ENCODE results near the gene GRM8.
A peak's percentile ranks its signal among the peaks of the same experiment; 100 is the strongest.

Gene GRM8

DNA sequence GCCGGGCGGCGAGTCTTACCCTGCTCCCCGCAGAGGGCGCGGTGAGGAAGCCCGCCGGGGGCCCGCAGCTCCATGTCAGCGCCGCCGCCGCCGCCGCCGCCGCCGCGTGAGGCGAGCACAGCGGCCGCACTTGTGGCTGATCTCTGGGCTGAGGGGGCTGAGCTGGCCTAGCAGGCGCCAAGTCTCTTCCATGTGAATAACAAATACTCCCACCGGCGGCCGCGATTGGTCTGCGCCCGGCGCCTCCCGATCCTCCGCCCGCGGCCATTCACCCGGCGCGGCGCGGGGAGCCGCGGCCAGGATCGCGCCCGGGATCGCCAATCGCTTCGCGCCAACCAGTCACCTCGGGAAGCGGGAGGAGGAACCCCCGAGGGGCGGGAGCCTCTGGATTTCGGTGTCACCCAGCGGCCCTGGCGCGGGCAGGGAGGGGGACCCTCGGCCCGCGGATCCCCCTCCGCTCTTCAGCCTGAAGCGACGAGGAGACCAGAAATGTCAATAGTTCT, at the start of gene GRM8:
GRM8 (minus strand) TSS at position 164 of the 503 bp plus-strand sequence.
- no peaks in the 10 kb centered on the region for H3K9me2 ChIP-seq (ENCODE audit: low read depth, low read length)
- peak within 1 kb of the TSS; percentile 25; the same call in 1 of the 2 replicates for H3K9ac ChIP-seq (ENCODE audit: low read length)
- no peaks in the 10 kb centered on the region for H3K79me2 ChIP-seq (ENCODE audit: insufficient read depth, low read length)
- no peaks in the 10 kb centered on the region for H3K4me1 ChIP-seq (ENCODE audit: insufficient read depth, low read length, severe bottlenecking)
- H3K9me3 ChIP-seq (ENCODE audit: low read length): no peaks in the 10 kb centered on the region
- H3K27me3 ChIP-seq (ENCODE audit: insufficient read depth, low read length): no peaks in the 10 kb centered on the region; the same call in 1 of the 2 replicates
- no peaks in the 10 kb centered on the region for H3F3A ChIP-seq (ENCODE audit: insufficient read depth, low read length)
- H4K20me1 ChIP-seq (ENCODE audit: insufficient read depth, low read length): no peaks in the 10 kb centered on the region
- H3K27ac ChIP-seq (ENCODE audit: low read depth, low read length, poor library complexity, severe bottlenecking): no peak within 1 kb of the TSS
- peak within 1 kb of the TSS; percentile 63 for H3K4me2 ChIP-seq (ENCODE audit: low read length)
- H3K36me3 ChIP-seq (ENCODE audit: insufficient read depth, low read length): no peaks in the 10 kb centered on the region
- TF ChIP-seq EZH2 (IDR thresholded peaks at IDR 0.05; ENCODE audit: borderline replicate concordance, low read length): no peak
- TF ChIP-seq, protein P1, sequence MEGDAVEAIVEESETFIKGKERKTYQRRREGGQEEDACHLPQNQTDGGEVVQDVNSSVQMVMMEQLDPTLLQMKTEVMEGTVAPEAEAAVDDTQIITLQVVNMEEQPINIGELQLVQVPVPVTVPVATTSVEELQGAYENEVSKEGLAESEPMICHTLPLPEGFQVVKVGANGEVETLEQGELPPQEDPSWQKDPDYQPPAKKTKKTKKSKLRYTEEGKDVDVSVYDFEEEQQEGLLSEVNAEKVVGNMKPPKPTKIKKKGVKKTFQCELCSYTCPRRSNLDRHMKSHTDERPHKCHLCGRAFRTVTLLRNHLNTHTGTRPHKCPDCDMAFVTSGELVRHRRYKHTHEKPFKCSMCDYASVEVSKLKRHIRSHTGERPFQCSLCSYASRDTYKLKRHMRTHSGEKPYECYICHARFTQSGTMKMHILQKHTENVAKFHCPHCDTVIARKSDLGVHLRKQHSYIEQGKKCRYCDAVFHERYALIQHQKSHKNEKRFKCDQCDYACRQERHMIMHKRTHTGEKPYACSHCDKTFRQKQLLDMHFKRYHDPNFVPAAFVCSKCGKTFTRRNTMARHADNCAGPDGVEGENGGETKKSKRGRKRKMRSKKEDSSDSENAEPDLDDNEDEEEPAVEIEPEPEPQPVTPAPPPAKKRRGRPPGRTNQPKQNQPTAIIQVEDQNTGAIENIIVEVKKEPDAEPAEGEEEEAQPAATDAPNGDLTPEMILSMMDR (IDR thresholded peaks at IDR 0.05; ENCODE audit: low read length): no peak
- peak within 1 kb of the TSS; percentile 59 for H3K4me3 ChIP-seq (ENCODE audit: low read depth, low read length, poor library complexity, severe bottlenecking)
- H2AFZ ChIP-seq (ENCODE audit: low read length): 0 out of 2 replicates have a peak within 1 kb of the TSS, but pooled peaks have one; percentile 1

DNA sequence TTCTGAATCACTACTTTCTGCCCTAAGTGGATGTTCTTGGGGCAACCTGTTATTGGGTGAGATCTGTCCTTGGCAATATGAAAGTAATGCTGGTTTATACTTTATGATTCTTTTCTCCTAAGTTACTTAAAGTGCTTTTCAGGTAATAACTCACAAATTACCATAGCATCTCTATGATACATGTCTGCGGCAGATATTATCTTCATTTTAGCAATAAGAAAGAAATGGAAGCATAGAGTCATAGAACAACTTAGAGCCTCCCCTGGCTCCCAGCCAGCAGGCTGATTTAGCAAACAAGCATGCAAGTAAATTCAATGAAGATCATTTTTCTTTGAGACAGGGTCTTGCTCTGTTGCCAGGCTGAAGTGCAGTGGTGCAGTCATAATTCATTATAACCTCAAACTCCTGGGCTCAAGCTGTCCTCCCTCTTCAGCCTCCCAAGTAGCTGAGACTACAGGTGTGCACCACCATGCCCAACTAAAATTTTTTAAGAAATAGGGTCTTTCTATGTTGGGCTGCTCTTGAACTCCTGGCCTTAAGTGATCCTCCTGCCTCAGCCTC, 38.1 kb upstream of the GRM8 start:
- no peaks in the 10 kb centered on the region for H3K9me3 ChIP-seq (ENCODE audit: low read length)
- H3K4me1 ChIP-seq (ENCODE audit: insufficient read depth, low read length, severe bottlenecking): no peaks in the 10 kb centered on the region
- no peaks in the 10 kb centered on the region for H3F3A ChIP-seq (ENCODE audit: insufficient read depth, low read length)
- H3K4me2 ChIP-seq (ENCODE audit: low read length): no peak overlapping the region
- no peaks in the 10 kb centered on the region for H3K27me3 ChIP-seq (ENCODE audit: insufficient read depth, low read length)
- no peaks in the 10 kb centered on the region for H3K79me2 ChIP-seq (ENCODE audit: insufficient read depth, low read length)
- no peak for TF ChIP-seq EZH2 (IDR thresholded peaks at IDR 0.05; ENCODE audit: borderline replicate concordance, low read length)
- TF ChIP-seq, protein P1 (IDR thresholded peaks at IDR 0.05; ENCODE audit: low read length): no peak
- H3K9me2 ChIP-seq (ENCODE audit: low read depth, low read length): no peaks in the 10 kb centered on the region
- H2AFZ ChIP-seq (ENCODE audit: low read length): no peak overlapping the region
- H3K36me3 ChIP-seq (ENCODE audit: insufficient read depth, low read length): no peaks in the 10 kb centered on the region
- H3K27ac ChIP-seq (ENCODE audit: low read depth, low read length, poor library complexity, severe bottlenecking): no peak overlapping the region
- H3K4me3 ChIP-seq (ENCODE audit: low read depth, low read length, poor library complexity, severe bottlenecking): no peak overlapping the region
- no peak overlapping the region for H3K9ac ChIP-seq (ENCODE audit: low read length)
- H4K20me1 ChIP-seq (ENCODE audit: insufficient read depth, low read length): no peaks in the 10 kb centered on the region

DNA sequence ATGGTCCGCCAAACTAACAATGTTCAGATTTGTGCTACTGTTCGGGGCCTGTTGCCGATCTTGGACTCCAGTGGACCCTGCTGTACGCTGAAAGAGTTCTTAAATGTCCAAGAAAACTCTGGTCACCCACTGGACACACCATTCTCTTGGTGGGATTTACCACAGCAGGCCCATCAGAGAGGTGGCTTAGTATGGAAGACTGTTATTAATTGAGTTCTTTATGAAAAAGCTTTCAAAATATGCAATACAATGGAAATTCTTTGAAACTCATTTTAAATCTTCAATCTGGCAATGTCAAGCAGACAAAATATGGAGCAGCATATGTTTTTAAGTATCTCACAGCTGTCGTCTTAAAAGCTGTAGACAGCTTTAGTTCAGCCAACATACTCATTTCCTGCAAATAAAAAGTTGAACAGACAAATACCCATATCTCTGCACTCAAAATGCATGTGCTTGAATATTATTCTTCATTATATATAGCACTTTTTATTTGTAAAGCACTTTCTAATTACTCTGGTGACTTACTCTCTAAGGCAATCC, 37.4 kb upstream of the GRM8 start:
- H3K4me3 ChIP-seq (ENCODE audit: low read depth, low read length, poor library complexity, severe bottlenecking): no peak overlapping the region
- H3K27ac ChIP-seq (ENCODE audit: low read depth, low read length, poor library complexity, severe bottlenecking): no peak overlapping the region
- H2AFZ ChIP-seq (ENCODE audit: low read length): no peak overlapping the region
- H3K27me3 ChIP-seq (ENCODE audit: insufficient read depth, low read length): no peaks in the 10 kb centered on the region
- H3K4me1 ChIP-seq (ENCODE audit: insufficient read depth, low read length, severe bottlenecking): no peaks in the 10 kb centered on the region
- H3K4me2 ChIP-seq (ENCODE audit: low read length): no peak overlapping the region
- no peaks in the 10 kb centered on the region for H3K9me2 ChIP-seq (ENCODE audit: low read depth, low read length)
- H3K9me3 ChIP-seq (ENCODE audit: low read length): no peaks in the 10 kb centered on the region
- no peaks in the 10 kb centered on the region for H3K36me3 ChIP-seq (ENCODE audit: insufficient read depth, low read length)
- TF ChIP-seq EZH2 (IDR thresholded peaks at IDR 0.05; ENCODE audit: borderline replicate concordance, low read length): no peak
- TF ChIP-seq, protein P1 (IDR thresholded peaks at IDR 0.05; ENCODE audit: low read length): no peak
- no peaks in the 10 kb centered on the region for H3F3A ChIP-seq (ENCODE audit: insufficient read depth, low read length)
- no peak overlapping the region for H3K9ac ChIP-seq (ENCODE audit: low read length)
- H4K20me1 ChIP-seq (ENCODE audit: insufficient read depth, low read length): no peaks in the 10 kb centered on the region
- no peaks in the 10 kb centered on the region for H3K79me2 ChIP-seq (ENCODE audit: insufficient read depth, low read length)
